Thymus (tissue), 11 donors: ENCODE results near the gene SKA1. TPM values are rescaled to one million over a fixed set of nuclear protein-coding genes. Genes with fewer than 3 reads are reported as not detected.
"Not testable (repeated sequence)": the region's sequence is repeated elsewhere in the genome, so short reads cannot be mapped to it uniquely, and the experiment has no call there.

Source experiments
- DNase-seq, 9 donors: peaks; one replicate each; pipeline ENCODE4 v3.0.0-alpha.2; 2013; ENCODE audit warnings: low spot score in 9 of 9, low read depth in 6 of 9, missing footprints in 1 of 9
- H3K27ac ChIP-seq, 2 donors: one replicate each; pipeline ENCODE4 v1.5.1; 2013; ENCODE audit warnings: control low read depth in 1 of 2, low read depth in 1 of 2, low read length in 1 of 2, mild to moderate bottlenecking in 1 of 2, moderate library complexity in 1 of 2
- H3K27me3 ChIP-seq, 2 donors: one replicate each; pipeline ENCODE4 v1.5.1; 2013; ENCODE audit warnings: low read length in 1 of 2; ENCODE audit not compliant: control insufficient read depth in 2 of 2, insufficient read depth in 1 of 2
- H3K36me3 ChIP-seq, 2 donors: one replicate each; pipeline ENCODE4 v1.5.1; 2013; ENCODE audit warnings: low read length in 1 of 2, mild to moderate bottlenecking in 1 of 2, moderate library complexity in 1 of 2; ENCODE audit not compliant: control insufficient read depth in 2 of 2, insufficient read depth in 2 of 2
- H3K4me1 ChIP-seq, 2 donors: one replicate each; pipeline ENCODE4 v1.5.1; 2013; ENCODE audit warnings: low read length in 2 of 2; ENCODE audit not compliant: control insufficient read depth in 2 of 2, insufficient read depth in 2 of 2
- H3K4me3 ChIP-seq, 2 donors: one replicate each; pipeline ENCODE4 v1.5.1; 2013; ENCODE audit warnings: low read length in 2 of 2, control low read depth in 1 of 2, mild to moderate bottlenecking in 1 of 2
- H3K9me3 ChIP-seq, 2 donors: one replicate each; pipeline ENCODE4 v1.5.1; 2013; ENCODE audit warnings: low read length in 1 of 2, mild to moderate bottlenecking in 1 of 2; ENCODE audit not compliant: control insufficient read depth in 2 of 2, insufficient read depth in 1 of 2
- WGBS: extraction: QIAGEN DNeasy Blood & Tissue Kit; methylation state at CpG from one replicate; pipeline ENCODE4 v1.1.7; 2013; 5-methylcytosine and 5-hydroxymethylcytosine counted together
- polyA plus RNA-seq: library from polyadenylated mRNA; stranded (reverse); fragments of 200-250 nt; gene quantifications from one replicate; pipeline ENCODE4 v1.2.3, GENCODE V29; 2013
- total RNA-seq: library from RNA; stranded (reverse); fragments of 120-200 nt; gene quantifications from one replicate; pipeline ENCODE4 v1.2.4, GENCODE V29; 2013
- donor health status: healthy.

The SKA1 gene
- total and polyA plus RNA-seq, 2 donors, result 0.89 to 11.5 TPM

DNA sequence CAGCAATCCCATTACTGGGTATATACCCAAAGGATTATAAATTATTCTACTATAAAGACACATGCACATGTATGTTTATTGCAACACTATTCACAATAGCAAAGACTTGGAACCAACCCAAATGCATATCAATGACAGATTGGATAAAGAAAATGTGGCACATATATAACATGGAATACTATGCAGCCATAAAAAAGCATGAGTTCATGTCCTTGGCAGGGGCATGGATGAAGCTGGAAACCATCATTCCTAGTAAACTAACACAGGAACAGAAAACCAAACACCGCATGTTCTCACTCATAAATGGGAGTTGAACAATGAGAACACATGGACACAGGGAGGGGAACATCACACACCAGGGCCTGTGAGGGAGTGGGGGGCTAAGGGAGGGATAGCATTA is 61.9 kb downstream of the SKA1 start:
- not testable (repeated sequence) for H3K4me3 ChIP-seq, H3K27ac ChIP-seq, H3K4me1 ChIP-seq, DNase-seq, H3K27me3 ChIP-seq, H3K9me3 ChIP-seq, H3K36me3 ChIP-seq
- WGBS, result 97% methylated on average over 1 of the region's 1 CpG

- H3K4me3 ChIP-seq, result no peak overlapping the region
- no peaks in the 10 kb centered on the region for H3K4me1 ChIP-seq
- no peak for DNase-seq
- whole genome bisulfite sequencing, result 86% methylated on average over 2 of the region's 2 CpGs
- H3K36me3 ChIP-seq, result no peaks in the 10 kb centered on the region
- H3K9me3 ChIP-seq, result peaks cover 0 to 2% of the 10 kb centered on the region in 2 donors
- peaks cover 0 to 2% of the 10 kb centered on the region in 2 donors for H3K27me3 ChIP-seq
- no peak overlapping the region for H3K27ac ChIP-seq
Observed at GRCh38 chr18:50439460-50440015, 64.7 kb downstream of the SKA1 start.

DNA sequence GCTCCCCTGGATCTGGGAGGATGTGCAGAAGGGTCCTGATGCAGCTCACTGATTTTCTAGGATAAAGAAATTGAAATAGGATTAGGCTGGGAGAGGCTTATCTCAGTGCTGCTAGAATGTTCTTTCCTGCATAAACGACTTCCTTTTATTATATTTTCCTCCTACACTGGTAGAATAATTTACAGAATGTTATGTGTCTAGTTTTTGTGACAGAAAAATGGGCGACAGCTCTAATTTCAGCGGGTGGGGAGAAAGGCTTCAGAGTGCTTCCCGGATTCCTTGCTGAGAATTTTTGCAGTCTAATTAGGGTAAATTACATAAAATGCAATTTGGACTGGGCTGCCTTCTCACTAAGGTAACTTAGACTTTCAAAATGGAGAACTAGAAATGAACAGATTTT is 66.2 kb downstream of the SKA1 start:
- no peak overlapping the region for H3K4me3 ChIP-seq
- H3K9me3 ChIP-seq, result peaks cover 0 to 4% of the 10 kb centered on the region in 2 donors
- H3K27ac ChIP-seq, result no peak overlapping the region
- peaks cover 0 to 2% of the 10 kb centered on the region in 2 donors for H3K27me3 ChIP-seq
- DNase-seq, result no peak
- H3K4me1 ChIP-seq, result no peaks in the 10 kb centered on the region
- WGBS, result 72% methylated on average over 4 of the region's 4 CpGs
- no peaks in the 10 kb centered on the region for H3K36me3 ChIP-seq

- Histone ChIP-seq H3K4me1 (no peaks in the 10 kb centered on the region), H3K4me3 (no peak overlapping the region), H3K36me3 (no peaks in the 10 kb centered on the region), H3K9me3 (peaks cover 0 to 4% of the 10 kb centered on the region in 2 donors), H3K27ac (no peak overlapping the region), H3K27me3 (peaks cover 0 to 2% of the 10 kb centered on the region in 2 donors)
- WGBS, result 49% methylated on average over 1 of the region's 1 CpG
- DNase-seq, result no peak
Observed at GRCh38 chr18:50441501-50441900, 66.7 kb downstream of the SKA1 start.

Other genes starting within 250 kb of the SKA1 start
- 6.2 TPM for gene MYO5B, start 179.9 kb upstream of the SKA1 start, total RNA-seq
- gene MYO5B, start 179.9 kb upstream of the SKA1 start, polyA plus RNA-seq, result 11.1 TPM
- 0.47 TPM for gene CFAP53, start 108.6 kb upstream of the SKA1 start, total RNA-seq
- 2.1 TPM for gene CFAP53, start 108.6 kb upstream of the SKA1 start, polyA plus RNA-seq
- gene MBD1, start 93.5 kb upstream of the SKA1 start, total RNA-seq, result 37.3 TPM
- gene MBD1, start 93.5 kb upstream of the SKA1 start, polyA plus RNA-seq, result 48.9 TPM
- 35.5 TPM for gene CXXC1, start 87.4 kb upstream of the SKA1 start, total RNA-seq
- 113 TPM for gene CXXC1, start 87.4 kb upstream of the SKA1 start, polyA plus RNA-seq
- gene MAPK4, start 185.0 kb downstream of the SKA1 start, total RNA-seq, result 6.9 TPM
- 3.1 TPM for gene MAPK4, start 185.0 kb downstream of the SKA1 start, polyA plus RNA-seq